B cell (primary cell): ENCODE results near the gene SMC6. TPM values are rescaled to one million over a fixed set of nuclear protein-coding genes. Genes with fewer than 3 reads are reported as not detected.

Experiments used
- ATAC-seq: fragments of 200-7000 bp; cut with Tn5 transposase; one replicate; pipeline ENCODE4 v1.10.0; 2021; ENCODE audit warnings: low read depth, mild to moderate bottlenecking, moderate number of reproducible peaks, moderate library complexity
- CTCF ChIA-PET: fragments of 350-600 bp; sonication (Branson Sonifier 250); formaldehyde crosslinking; loops from one replicate; lab custom pipeline; 2021; ENCODE audit warnings: antibody characterized with exemption, inconsistent platforms; lab: Charles Lee
- POLR2A ChIA-PET: fragments of 350-600 bp; sonication (Branson Sonifier 250); formaldehyde crosslinking; loops from one replicate; lab custom pipeline; 2021; ENCODE audit warnings: antibody characterized with exemption; lab: Charles Lee
- DNase-seq: peaks from one replicate; pipeline ENCODE4 v3.0.0; 2013
- H2AFZ ChIP-seq: 2 replicates; pipeline ENCODE4 v1.6.1; 2012; ENCODE audit warnings: mild to moderate bottlenecking, low read depth, low read length; ENCODE audit not compliant: insufficient read depth, poor library complexity, severe bottlenecking
- H3K27ac ChIP-seq, 2 donors: 1 replicate in 1 of 2; 2 replicates in 1 of 2; pipeline ENCODE4 v1.5.1; 2012 to 2013; ENCODE audit warnings: low read length in 2 of 2, mild to moderate bottlenecking in 2 of 2, moderate library complexity in 1 of 2
- H3K27me3 ChIP-seq, 4 experiments: fragments of 200-600 bp in 1 of 4; sonication (generic) in 1 of 4; replicated peaks in 1 of 4; 1 replicate in 2 of 4; 2 replicates in 2 of 4; pipeline versions ENCODE4 v1.6.1 to v1.7.0; 2013 to 2016; ENCODE audit warnings: low read length in 3 of 4, mild to moderate bottlenecking in 2 of 4, mixed read lengths in 1 of 4, moderate library complexity in 1 of 4; ENCODE audit not compliant: insufficient read depth in 4 of 4, control insufficient read depth in 3 of 4; ENCODE audit errors: control extremely low read depth in 1 of 4
- H3K36me3 ChIP-seq, 2 experiments: replicated peaks in 1 of 2; 1 replicate in 1 of 2; 2 replicates in 1 of 2; pipeline versions ENCODE4 v1.6.1 to v1.7.1; 2013; ENCODE audit warnings: low read length in 1 of 2; ENCODE audit not compliant: insufficient read depth in 2 of 2, control insufficient read depth in 1 of 2; ENCODE audit errors: control extremely low read depth in 1 of 2, extremely low read depth in 1 of 2
- H3K4me1 ChIP-seq, 2 donors: fragments of 200-600 bp in 1 of 2; sonication (generic) in 1 of 2; 1 replicate in 1 of 2; 2 replicates in 1 of 2; pipeline versions ENCODE4 v1.5.1 to v1.6.1; 2013 to 2017; ENCODE audit warnings: low read length in 2 of 2; ENCODE audit not compliant: control insufficient read depth in 2 of 2, insufficient read depth in 2 of 2
- H3K4me2 ChIP-seq: replicated peaks from 2 replicates; pipeline ENCODE3; 2012; ENCODE audit warnings: mild to moderate bottlenecking, low read depth, low read length; ENCODE audit not compliant: poor library complexity, severe bottlenecking
- H3K4me3 ChIP-seq, 5 experiments: fragments of 200-600 bp in 1 of 5; sonication (generic) in 1 of 5; 1 replicate in 3 of 5; 2 replicates in 2 of 5; pipeline versions ENCODE4 v1.5.1 to v1.7.0; 2011 to 2016; ENCODE audit warnings: low read length in 4 of 5, mild to moderate bottlenecking in 4 of 5, low read depth in 2 of 5, control low read depth in 1 of 5, moderate library complexity in 1 of 5; ENCODE audit not compliant: insufficient read depth in 1 of 5; ENCODE audit errors: control extremely low read depth in 1 of 5, extremely low read depth in 1 of 5
- H3K79me2 ChIP-seq: fragments of 200-600 bp; sonication (generic); one replicate; pipeline ENCODE4 v1.6.0; 2016; ENCODE audit warnings: low read length; ENCODE audit not compliant: control insufficient read depth, insufficient read depth
- H3K9ac ChIP-seq: fragments of 200-600 bp; sonication (generic); 2 replicates; pipeline ENCODE4 v1.6.1; 2017; ENCODE audit warnings: mild to moderate bottlenecking, low read length, moderate library complexity
- H3K9me3 ChIP-seq, 3 donors: one replicate each; pipeline versions ENCODE4 v1.6.1 to v1.7.1; 2013; ENCODE audit warnings: low read length in 2 of 3; ENCODE audit not compliant: control insufficient read depth in 2 of 3, insufficient read depth in 1 of 3; ENCODE audit errors: control extremely low read depth in 1 of 3
- H4K20me1 ChIP-seq: 2 replicates; pipeline ENCODE4 v1.6.0; 2012; ENCODE audit warnings: mild to moderate bottlenecking, low read length; ENCODE audit not compliant: insufficient read depth, control insufficient read depth, poor library complexity, severe bottlenecking
- H3K27ac Mint-ChIP-seq: one replicate; pipeline ENCODE4 v1.8.0; 2021; ENCODE audit warnings: mixed read lengths
- H3K27me3 Mint-ChIP-seq: one replicate; pipeline ENCODE4 v1.8.0; 2021; ENCODE audit warnings: mixed read lengths
- H3K4me1 Mint-ChIP-seq: one replicate; pipeline ENCODE4 v1.8.0; 2021; ENCODE audit warnings: mixed read lengths
- H3K4me3 Mint-ChIP-seq: one replicate; pipeline ENCODE4 v1.8.0; 2021; ENCODE audit warnings: mixed read lengths
- H3K9me3 Mint-ChIP-seq: one replicate; pipeline ENCODE4 v1.8.0; 2022; ENCODE audit warnings: mixed read lengths; ENCODE audit not compliant: insufficient read depth
- EZH2 ChIP-seq: IDR thresholded peaks from 2 replicates; pipeline ENCODE4 v1.6.1; 2012; ENCODE audit warnings: borderline replicate concordance, low read depth, mild to moderate bottlenecking, moderate library complexity, low read length; ENCODE audit not compliant: insufficient read depth, poor library complexity, severe bottlenecking
- WGBS: methylation state at CpG from one replicate; pipeline ENCODE4 v1.1.5; 2013; ENCODE audit warnings: missing lambda C conversion rate; ENCODE audit not compliant: insufficient coverage; 5-methylcytosine and 5-hydroxymethylcytosine counted together
- intact Hi-C: fragments of 100-400 bp; cut with micrococcal nuclease; formaldehyde crosslinking; loops from one replicate; pipeline ENCODE4 v1.10.0; 2022
- polyA plus RNA-seq: library from polyadenylated mRNA; depleted of rRNA; stranded (reverse); fragments of >200 nt; gene quantifications from 2 replicates; pipeline ENCODE4 v1.2.3, GENCODE V29; 2012
- total RNA-seq, 2 donors: library from RNA; stranded (reverse); fragments of 120-200 nt in 1 of 2; gene quantifications; 1 replicate in 1 of 2; 2 replicates in 1 of 2; pipeline versions ENCODE4 v1.2.3 to v1.2.4, GENCODE V29; 2013 to 2022
- TF ChIP-seq, protein P1 (sequence below): fragments of 200-600 bp; IDR thresholded peaks from one replicate; pipeline ENCODE4 v1.8.0; 2022; ENCODE audit warnings: antibody characterized with exemption, mild to moderate bottlenecking

The SMC6 gene
- total and polyA plus RNA-seq, 2 donors (not counting 1 experiment from before 2014, with no cell fraction given) = 27.2 to 111 TPM

- no peak overlapping the region for H2AFZ ChIP-seq
- TF ChIP-seq, protein P1, sequence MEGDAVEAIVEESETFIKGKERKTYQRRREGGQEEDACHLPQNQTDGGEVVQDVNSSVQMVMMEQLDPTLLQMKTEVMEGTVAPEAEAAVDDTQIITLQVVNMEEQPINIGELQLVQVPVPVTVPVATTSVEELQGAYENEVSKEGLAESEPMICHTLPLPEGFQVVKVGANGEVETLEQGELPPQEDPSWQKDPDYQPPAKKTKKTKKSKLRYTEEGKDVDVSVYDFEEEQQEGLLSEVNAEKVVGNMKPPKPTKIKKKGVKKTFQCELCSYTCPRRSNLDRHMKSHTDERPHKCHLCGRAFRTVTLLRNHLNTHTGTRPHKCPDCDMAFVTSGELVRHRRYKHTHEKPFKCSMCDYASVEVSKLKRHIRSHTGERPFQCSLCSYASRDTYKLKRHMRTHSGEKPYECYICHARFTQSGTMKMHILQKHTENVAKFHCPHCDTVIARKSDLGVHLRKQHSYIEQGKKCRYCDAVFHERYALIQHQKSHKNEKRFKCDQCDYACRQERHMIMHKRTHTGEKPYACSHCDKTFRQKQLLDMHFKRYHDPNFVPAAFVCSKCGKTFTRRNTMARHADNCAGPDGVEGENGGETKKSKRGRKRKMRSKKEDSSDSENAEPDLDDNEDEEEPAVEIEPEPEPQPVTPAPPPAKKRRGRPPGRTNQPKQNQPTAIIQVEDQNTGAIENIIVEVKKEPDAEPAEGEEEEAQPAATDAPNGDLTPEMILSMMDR = no peak
- TF ChIP-seq EZH2 = no peak
- no peaks in the 10 kb centered on the region for H3K27me3 ChIP-seq
- H3K4me1 Mint-ChIP-seq = peaks cover 9% of the 10 kb centered on the region
- ChIA-PET POLR2A (no interaction called here), CTCF (interaction anchor here (1.6 to 5.1 kb wide), 2 partner anchors 28 kb away, joined by 5 to 51 read pairs; no protein-coding TSS in a partner anchor)
- H3K36me3 ChIP-seq = no peaks in the 10 kb centered on the region
- no peaks in the 10 kb centered on the region for H4K20me1 ChIP-seq
- no peak for ATAC-seq
- H3K4me3 Mint-ChIP-seq = no peak overlapping the region
- H3K79me2 ChIP-seq = no peaks in the 10 kb centered on the region
- no peak overlapping the region for H3K27ac Mint-ChIP-seq
- intact Hi-C loops = no loop called here
- H3K4me3 ChIP-seq = no peak overlapping the region
- H3K27ac ChIP-seq = no peak overlapping the region
- no peak overlapping the region for H3K4me2 ChIP-seq
- peaks cover 0 to 3% of the 10 kb centered on the region in 2 donors for H3K4me1 ChIP-seq
- no peaks in the 10 kb centered on the region for H3K9me3 Mint-ChIP-seq
- DNase-seq = no peak
- H3K9me3 ChIP-seq = no peaks in the 10 kb centered on the region
- 90% methylated on average over 3 of the region's 6 CpGs for WGBS
- no peak overlapping the region for H3K9ac ChIP-seq
- H3K27me3 Mint-ChIP-seq = no peaks in the 10 kb centered on the region
These were observed 110.5 kb downstream of the SMC6 start for GRCh38 chr2:17643031-17643615.

- intact Hi-C loops = no loop called here
- Mint-ChIP-seq H3K27ac (no peak overlapping the region), H3K4me1 (no peaks in the 10 kb centered on the region), H3K9me3 (no peaks in the 10 kb centered on the region), H3K27me3 (no peaks in the 10 kb centered on the region), H3K4me3 (no peak overlapping the region)
- DNase-seq = no peak
- ATAC-seq = no peak
- POLR2A ChIA-PET = no interaction called here
- no peaks in the 10 kb centered on the region for H3K4me1 ChIP-seq
- H2AFZ ChIP-seq = no peak overlapping the region
- no peaks in the 10 kb centered on the region for H3K9me3 ChIP-seq
- no CpG with 5 or more reads among the region's 2 CpGs for WGBS
- H3K36me3 ChIP-seq = no peaks in the 10 kb centered on the region
- TF ChIP-seq, protein P1 = no peak
- TF ChIP-seq EZH2 = no peak
- no peak overlapping the region for H3K9ac ChIP-seq
- no peaks in the 10 kb centered on the region for H4K20me1 ChIP-seq
- H3K4me3 ChIP-seq = no peak overlapping the region
- H3K79me2 ChIP-seq = no peaks in the 10 kb centered on the region
- CTCF ChIA-PET = no interaction called here
- no peak overlapping the region for H3K4me2 ChIP-seq
- H3K27ac ChIP-seq = no peak overlapping the region
- H3K27me3 ChIP-seq = no peaks in the 10 kb centered on the region
These were observed 113.2 kb downstream of the SMC6 start for GRCh38 chr2:17640406-17640805.
